ENCODE results near the gene CDC42EP3.

CDC42EP3 gene, protein sequence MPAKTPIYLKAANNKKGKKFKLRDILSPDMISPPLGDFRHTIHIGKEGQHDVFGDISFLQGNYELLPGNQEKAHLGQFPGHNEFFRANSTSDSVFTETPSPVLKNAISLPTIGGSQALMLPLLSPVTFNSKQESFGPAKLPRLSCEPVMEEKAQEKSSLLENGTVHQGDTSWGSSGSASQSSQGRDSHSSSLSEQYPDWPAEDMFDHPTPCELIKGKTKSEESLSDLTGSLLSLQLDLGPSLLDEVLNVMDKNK

DNA sequence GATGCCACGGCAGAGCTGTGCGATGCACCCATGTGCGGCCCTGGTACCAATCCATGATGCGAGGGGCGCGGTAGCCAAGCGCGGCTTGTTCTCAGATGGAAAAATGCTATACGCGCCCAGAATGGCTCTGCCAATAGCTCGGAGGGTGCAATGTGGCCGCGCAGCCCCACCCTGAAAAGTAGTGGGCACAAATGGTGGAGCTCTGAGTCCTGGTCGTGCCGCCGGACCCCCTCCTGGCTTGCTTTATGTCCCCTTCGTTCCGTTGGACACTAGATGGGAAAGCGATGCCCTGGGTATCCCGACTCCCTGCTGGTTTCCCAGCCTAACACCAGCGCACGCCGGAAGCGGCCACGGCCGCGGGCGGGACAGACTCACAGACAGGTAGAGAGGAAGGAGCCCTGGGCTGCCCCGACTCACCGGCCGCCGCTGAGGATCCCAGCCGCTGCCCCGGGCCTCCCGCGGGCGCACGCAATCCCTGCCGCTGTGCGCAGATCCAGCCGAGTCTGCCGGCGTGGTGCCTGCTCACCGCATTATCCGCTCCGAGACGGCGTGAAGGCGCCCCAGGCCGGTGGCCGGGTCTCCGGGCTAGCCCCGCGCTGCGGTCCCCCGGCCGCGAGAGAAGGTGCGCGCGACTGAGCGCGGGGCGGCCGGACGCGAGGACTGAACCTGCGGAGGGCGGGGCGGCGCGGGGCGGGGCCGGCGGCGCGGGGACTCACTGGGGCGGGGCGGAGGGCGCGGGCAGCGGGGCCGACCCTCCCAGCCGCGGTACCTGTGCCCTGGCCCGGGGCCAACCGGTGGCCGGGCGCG lies at the start of gene CDC42EP3:
Gene CDC42EP3, minus strand, starts transcription at position 634 of the 807 bp plus-strand sequence. CDS start 25,055 bp downstream, outside the sequence.
- peak; percentile 68 for DNase-seq

DNA sequence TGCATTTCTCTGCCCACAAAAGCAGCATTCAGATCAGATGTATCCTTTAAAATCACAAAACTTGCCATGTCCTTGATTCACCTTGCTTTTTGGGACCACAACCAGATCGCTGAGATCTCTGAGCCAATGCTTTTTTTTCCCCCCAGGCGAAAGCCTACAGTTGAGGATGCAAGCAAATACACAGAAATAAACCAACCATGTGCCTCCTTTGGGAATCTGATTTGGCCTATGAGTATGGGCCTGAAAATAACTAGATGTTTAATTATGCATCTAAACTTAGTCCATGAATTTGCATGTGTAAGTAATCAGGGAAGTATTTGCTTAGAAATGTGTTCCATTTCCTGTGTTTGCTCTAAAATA lies 49.7 kb upstream of the CDC42EP3 start:
- no peak for DNase-seq

DNA sequence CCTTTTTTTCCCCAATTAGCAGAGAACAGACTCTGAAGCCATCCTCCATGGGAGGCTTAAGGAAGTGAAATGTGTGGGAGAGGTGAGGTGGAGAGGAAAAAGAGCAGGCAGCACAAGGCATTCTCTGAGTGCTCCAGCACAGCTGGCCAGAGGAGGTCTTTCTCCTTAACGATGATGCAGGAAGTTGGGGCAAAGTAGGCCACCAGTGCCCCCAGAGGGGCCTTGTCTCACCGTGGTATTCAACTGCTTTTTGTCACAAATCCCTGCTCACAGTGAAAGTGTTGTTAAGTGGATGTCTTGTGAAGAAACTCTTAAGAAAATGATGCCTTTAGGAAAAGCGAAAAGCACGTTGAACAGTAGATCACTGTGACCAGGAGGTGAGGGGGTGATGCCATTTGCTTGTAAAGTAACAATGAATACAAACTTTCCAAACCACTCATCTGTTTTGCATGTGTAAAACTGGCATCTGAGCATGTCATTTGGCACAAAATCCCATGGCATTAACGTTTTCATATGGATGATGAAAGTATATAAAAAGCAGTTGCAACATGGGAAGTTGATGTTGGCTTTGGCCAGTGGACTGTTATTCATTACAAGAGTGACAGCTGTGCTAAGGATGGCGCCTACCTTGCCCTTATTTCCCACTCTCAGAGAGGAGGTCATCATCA lies 49.2 kb upstream of the CDC42EP3 start:
- no peak for DNase-seq

DNA sequence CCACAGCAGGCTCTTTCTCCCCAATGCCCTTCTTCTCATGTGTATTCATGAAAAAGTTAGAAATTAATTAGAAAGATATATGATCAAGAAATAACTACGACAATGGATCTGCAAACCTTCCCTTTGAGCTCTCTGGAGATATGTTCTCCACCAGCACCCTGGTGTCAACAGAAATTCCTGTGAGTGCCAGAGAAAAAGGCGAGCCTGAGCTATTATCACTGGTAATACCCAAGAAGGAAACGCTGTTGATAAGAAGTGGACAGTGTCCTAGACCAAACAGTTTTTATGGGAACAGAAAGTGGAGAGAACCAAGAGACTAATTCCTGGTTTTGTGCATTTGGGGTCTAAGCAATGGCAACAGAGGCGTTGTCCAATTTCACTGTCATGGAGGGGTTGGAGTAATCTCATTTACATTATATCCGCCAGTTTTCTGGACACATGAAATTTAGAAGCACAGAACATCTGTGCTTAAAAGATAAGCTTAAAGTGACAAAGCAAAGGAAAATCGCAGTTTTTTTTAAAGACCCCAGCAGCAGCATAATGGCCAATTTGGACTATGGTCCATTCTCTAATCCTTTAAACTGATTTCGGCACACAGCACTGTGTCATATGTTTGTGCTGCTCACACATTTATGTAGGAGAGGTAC lies 47.2 kb upstream of the CDC42EP3 start:
- DNase-seq: no peak

DNA sequence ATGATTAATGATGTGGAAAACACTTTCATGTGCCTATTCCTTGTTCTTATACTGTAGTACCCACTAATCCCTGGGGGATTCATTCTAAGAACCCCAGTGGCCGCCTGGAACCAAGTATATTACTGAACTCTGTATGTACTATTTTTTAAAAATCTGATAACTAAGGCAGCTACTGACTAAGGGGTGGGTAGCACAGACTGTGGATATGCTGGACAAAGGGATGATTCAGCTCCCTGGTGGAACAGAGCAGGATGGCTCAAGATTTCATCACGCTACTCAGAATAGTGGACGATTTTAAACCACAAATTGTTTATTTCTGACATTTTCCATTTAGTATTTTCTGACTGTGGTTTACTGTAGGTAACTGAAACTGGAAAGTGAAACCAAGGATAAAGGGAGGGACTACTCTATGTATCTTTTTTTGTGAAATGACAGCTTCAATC lies 41.8 kb upstream of the CDC42EP3 start:
- no peak for DNase-seq

DNA sequence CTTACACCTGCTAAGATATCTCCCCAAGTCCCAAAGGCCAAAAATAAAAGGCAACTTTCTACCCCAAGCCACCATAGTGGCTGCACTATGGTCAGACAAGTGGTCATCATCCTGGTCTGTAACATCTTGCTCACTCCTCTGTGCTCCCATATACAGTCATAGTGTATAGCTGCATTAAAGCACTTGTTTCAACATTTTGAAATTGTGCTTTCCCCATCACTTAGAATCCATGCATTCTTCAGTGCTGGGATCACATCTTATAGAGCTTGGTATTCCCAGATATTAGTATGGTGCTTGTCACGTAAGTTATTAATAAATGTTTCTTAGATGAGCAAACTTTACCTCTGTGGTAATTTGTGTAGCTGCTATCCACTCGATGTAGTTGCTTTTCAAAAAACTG lies 40.4 kb upstream of the CDC42EP3 start:
- DNase-seq: no peak

DNA sequence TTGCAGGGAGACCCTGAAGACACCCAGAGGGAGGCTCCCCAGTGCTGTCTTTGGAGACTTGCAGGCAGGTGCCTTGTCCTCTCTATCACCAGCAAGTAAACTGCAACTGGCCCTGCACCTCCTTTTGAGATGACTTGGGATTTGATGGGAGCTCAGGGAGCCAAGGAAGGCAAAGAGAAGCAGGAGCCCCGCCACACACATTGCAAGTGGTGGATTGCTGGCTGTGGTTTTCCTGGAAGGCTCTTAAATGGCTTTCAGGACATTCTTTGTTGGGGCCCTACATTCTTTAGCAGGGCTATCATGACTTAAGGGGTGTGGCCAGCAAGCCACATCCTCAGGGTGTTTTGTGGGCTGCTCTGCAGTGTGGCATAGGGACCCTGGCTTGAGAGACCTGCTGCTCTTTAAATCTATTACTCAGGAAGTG lies 39.9 kb upstream of the CDC42EP3 start:
- peak; percentile 53 for DNase-seq

DNA sequence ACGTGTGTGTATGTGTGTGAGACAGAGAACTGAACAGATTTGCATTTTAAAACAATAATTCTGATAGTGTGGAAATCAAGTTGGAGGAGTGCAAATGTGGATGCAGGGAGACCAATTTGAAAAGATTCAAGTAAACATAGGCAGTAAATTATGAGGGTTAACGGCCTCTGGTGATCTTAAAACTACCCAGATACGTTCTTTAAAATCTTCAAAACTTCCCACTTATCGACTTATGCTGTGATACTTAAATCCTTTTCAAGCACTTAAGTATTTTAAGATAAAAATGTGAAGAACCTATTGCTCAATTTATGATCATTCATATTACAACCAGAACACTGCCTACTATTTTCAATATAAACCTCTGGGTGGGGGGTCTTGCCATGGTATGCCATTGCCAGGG lies 37.7 kb upstream of the CDC42EP3 start:
- DNase-seq: no peak

DNA sequence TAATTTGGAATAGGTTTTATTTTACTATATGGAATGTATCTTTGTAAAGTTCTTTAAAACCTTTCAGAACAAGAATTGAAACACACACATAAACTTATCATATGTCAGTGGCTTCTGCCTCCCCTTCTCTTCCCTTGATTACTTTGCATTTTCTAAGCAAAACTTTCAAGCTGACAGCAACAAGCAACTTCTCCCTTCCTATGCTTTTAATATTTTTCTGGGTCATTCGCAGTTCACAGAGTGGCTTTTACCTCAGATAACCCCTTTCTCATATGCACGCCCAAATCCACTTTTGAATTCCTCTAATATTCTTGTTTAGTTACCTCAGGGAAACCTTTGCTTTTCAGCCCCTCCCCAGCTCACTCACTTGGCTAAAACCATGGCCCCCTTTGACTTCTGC lies 36.7 kb upstream of the CDC42EP3 start:
- no peak for DNase-seq

DNA sequence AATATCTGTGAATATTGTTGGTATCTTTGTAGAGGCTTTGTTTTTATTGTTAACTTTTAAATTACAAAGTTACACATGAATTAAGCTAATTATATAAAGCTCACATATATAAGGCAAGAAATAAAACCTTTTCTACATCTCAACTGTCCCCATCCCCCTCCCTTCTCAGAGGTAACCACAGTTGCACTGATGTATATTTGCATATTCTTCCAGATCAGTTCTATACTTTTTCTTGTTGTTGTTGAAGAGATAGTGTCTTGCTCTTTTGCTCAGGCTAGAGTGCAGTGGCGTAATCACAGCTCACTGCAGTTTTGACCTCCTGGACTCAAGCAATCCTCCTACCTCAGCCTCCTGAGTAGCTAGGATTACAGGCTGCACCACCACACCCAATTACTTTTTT lies 36.0 kb upstream of the CDC42EP3 start:
- no peak for DNase-seq

DNA sequence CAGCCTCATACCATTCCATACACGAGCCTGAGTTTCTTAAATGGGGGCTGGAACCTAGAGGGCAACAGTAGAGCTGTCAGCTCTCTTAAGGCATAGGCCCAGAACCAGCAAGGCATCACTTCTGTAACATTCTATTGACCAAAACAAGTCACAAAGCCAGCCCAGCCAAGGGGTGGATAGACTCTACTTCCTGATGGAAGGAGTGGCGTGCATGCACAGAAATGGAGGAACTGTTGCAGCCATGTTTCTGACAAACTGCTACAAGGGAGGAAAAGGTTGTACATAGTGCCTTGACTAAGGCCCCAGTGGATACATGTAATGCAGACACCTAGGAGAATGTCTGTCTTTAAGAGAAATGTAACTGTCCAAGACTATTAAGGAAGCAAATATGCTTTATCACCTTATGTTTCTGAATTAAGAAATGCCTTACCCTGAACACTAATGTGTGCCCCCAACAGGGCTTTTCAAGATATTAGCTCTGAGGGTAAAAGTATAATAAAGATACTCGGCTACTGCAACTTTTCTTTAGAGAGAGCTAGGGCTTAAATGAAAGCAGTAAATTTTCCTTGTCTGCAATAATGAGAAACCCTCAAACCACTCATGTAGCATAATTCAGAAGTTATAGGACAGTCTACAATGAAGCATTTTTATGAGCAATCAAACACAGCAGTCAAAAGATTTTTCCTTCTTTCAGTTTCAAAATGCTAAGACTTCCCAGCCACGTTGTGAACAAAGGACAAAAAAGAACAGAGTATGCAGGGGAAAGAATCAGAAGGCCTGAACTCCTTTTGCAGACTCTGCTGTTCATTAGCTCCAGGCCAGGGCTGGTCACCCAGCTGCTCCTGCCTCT lies 35.1 kb upstream of the CDC42EP3 start:
- no peak for DNase-seq

DNA sequence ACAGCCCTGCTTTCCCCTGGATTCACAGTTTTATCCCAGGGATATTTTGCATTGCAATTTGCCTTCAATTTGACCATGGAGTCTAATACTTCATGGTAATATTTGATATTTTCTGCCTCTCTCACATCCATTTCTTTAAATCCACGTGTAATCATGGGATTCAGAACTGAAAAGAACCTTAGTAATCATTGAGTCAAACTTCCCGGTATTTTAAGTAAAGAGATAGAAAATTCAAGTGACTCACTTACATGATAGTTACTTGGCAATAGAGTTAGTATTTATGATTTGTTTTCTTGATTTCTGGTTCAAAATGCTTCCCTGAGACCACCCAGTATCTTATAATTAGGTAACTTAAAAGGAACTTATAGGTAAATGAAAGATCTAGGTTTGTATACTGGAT lies 33.7 kb upstream of the CDC42EP3 start:
- no peak for DNase-seq

DNA sequence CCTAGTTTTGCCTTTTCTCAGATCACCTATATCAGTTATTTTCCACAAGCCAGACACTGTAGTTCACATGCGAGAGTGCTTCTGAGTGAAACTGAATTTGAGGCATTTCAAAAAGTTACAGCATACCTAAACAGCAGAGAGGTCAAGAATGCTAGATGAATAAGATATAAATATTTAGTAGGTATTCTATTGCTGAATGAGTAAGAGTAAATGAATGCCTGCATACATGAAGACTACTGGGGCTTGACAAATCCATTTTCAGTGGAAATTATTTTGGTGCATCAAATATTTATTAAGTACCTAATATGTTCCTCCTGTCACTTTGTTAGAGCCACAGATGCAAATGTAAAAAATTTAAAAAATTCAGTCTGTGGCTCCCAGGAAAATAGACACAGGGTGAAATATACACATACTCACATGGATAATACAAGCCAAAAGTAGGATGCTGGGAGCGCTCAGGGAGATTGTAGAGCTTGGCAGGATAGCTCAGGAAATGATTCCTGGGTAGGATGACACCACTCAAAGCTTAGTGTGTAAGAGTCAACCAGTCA lies 27.6 kb upstream of the CDC42EP3 start:
- DNase-seq: no peak

DNA sequence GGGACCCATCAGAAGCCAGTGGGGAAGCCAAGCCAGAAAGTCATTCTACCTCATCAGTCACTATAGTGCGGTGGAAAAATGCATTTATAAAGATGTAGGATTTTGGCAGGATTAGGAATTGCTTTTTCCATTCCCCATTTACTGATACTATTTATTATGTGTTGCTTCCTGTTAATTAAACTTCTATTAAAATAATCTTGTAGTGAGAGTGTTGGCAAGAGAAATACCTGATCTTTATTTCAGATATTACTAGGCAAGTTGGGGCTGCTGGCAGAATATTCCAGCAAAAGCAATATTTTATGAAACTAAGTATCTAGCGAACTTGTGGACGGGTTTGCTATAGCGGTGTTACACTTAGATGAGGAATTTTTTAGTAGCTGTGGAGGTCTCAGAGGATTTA lies 23.9 kb upstream of the CDC42EP3 start:
- no peak for DNase-seq

DNA sequence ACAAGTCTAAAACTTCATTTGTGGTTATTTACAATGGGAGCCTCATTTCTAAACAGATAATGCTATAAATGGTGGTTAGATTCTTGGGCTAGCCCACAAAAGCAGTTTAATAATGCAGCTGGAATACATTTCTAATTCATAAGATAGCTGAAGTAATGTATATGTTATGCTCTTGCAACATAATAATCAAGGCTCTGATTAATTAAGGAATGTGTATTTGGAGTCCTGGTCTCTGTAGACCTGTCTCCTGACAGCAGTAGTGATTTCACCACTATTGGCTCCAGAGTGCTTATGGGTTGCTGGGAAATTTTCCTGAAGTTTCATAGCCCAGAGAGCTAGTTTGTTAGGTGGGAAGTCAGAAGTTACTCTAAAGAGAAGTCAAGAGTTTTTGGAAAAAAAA lies 21.3 kb upstream of the CDC42EP3 start:
- no peak for DNase-seq

DNA sequence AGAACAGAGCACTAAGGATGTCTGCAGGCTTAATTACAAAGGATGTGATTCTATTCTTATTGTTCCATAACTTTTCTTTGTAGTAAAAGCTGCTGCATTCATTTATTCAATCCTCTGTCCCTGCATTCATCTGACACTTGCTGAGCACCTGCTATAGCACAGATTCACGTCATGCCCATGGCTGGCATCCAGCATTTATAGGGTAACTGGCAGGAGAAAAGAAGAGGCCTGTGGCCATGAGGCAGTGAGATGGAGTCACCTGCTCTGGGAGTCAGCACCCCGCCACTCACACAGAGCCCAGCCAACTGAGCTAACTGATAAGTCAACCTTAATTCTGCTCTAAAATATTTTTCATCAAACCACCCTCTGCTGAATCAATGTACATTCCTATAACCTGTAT lies 18.3 kb upstream of the CDC42EP3 start:
- no peak for DNase-seq

DNA sequence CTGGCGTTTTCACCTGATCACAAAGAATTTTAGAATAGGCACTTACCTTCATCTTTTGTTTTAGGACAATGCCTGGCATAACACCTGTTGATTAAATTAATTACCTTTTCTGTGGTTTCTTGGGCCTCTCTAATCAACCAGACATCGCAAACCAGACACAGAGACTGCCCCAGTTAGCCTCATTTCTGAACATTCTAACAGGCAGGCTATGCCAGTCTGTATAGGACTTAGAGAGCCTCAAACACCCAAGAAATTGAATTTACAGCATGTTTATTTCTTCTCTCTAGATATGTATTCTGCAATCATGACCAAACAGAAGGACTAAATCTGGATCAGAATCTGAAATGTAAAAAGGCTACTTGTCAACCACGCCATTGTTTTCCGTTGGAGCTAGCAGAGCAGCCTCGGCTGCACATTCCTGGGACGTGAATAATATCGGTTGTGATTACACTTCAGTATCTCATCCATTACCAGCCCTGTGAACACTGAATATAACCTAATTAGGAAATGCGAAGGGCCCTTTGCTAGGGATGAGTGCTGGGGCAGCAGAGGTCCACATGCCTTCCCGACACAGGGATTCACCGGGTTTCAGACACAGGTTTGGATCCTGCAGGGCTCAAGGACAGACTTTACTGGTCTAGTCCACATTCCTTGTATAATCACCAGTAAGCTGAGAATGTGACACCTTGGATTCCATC lies 17.5 kb upstream of the CDC42EP3 start:
- DNase-seq: no peak

DNA sequence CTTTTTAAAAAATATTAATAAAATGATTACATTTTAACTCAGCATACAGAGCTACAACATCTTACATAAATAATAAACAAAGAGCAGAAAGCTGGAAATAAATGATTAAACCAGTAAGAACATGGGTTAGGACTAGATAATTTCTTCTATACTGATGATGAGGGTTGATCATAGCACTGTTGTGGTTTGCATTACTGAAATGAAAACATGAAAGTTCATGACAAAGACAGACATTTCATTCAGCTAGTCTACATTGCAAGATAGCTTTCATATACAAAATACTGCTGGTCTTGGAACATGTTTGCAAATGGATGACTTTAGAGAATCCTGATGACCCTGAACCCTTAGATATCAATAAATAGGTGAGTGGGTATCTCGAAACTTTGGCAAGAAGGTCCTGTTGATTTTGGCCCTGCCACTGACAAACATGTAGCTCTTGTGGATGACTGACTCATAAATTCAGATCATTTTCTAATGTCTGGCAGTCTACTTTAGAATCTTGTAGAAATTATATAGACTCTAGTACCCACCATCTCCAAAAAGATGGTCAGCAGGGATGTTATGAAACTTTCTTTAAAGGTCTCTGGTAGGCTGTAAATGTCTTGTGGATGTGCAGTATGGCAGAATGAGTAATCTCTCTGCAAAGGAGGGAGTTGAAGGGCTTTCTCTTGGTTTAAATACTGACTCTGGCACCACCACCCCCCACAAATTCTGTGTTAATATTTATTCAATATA lies 15.5 kb upstream of the CDC42EP3 start:
- no peak for DNase-seq

DNA sequence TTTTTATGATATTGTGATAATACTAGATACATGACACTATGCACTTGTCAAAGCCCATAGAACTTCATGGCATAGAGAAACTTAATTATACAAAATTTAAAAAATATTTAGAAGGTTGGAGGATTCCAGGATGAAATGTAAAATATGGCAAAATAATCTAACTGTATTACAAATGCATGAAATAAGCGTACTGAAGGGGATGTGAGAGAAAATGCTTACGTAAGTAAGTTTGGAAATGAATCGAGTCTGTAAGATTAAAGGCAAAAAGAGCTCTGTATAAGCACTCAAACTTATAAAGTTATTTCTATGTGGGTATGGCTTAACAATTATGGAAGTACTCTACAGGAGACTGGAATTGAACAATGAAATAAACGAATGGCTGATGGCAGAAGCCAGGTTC lies 13.4 kb upstream of the CDC42EP3 start:
- DNase-seq: no peak

DNA sequence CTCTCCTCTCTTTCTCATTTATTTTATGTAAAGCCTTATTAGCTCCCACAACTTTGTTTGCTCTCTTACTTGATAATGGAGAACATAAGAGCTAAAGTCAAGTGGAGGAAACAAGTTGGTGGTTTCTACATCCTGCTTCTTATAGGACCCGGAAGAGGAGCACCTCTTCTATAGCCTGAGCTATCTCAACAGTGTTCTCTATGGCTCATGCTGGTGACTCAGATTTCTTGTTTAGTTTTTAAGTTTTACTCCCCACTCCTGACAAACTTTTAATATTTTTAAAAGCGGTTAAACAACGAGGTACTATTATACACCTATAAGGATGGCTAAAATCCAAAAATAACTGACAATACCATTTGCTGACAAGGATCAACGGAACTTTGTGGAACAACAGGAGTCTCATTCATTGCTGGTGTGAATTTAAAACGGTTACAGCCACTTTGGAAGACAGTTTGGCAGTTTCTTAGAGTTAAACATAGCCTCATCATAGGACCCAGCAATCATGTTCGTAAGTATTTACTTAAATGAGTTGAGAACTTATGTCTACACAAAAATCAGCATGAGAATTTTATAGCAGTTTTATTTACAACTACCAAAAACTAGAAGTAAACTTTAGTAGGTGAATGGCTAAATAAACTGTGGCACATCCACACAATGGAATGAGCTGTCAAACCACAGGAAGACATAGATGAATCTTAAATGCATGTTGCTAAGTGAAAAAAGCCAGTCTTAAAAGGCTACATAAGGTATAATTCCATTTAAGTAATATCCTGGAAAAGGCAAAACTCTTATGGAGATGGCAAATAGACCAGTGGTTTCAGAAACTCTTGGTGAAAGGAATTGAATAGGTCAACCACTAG lies 12.7 kb upstream of the CDC42EP3 start:
- peak; percentile 12 for DNase-seq

Data from activated gamma-delta T cell treated with Interleukin-2 at 50 U/mL for 16 hours (primary cell).